Small intestine (tissue), 7 donors: Measurements from ENCODE around the gene SCN10A. TPM values are rescaled to one million over a fixed set of nuclear protein-coding genes. Genes with fewer than 3 reads are reported as not detected.
A peak's percentile ranks its signal among the peaks of the same experiment; 100 is the strongest.

Experiments used
- DNase-seq, 2 donors: peaks; one replicate each; pipeline versions ENCODE4 v3.0.0 to v3.0.0-alpha.2; 2013
- FAIRE-seq: peaks from 2 replicates; lab custom pipeline; 2012; peaks lifted over from hg19 to GRCh38; lab: Jason Lieb, UNC
- H3K27ac ChIP-seq, 3 donors: one replicate each; pipeline ENCODE4 v1.5.1; 2013; ENCODE audit warnings: low read length in 2 of 3, mild to moderate bottlenecking in 2 of 3, control low read depth in 1 of 3, inconsistent platforms in 1 of 3, low read depth in 1 of 3, moderate library complexity in 1 of 3
- H3K27me3 ChIP-seq, 3 donors: one replicate each; pipeline ENCODE4 v1.6.1; 2013; ENCODE audit warnings: low read length in 3 of 3, inconsistent platforms in 1 of 3; ENCODE audit not compliant: control insufficient read depth in 3 of 3, insufficient read depth in 3 of 3
- H3K36me3 ChIP-seq, 3 donors: one replicate each; pipeline ENCODE4 v1.6.1; 2013; ENCODE audit warnings: low read length in 3 of 3, inconsistent platforms in 1 of 3, low read depth in 1 of 3, mild to moderate bottlenecking in 1 of 3, moderate library complexity in 1 of 3; ENCODE audit not compliant: control insufficient read depth in 3 of 3, insufficient read depth in 2 of 3
- H3K4me1 ChIP-seq, 3 donors: one replicate each; pipeline ENCODE4 v1.6.1; 2013; ENCODE audit warnings: low read length in 2 of 3, inconsistent platforms in 1 of 3, low read depth in 1 of 3, mild to moderate bottlenecking in 1 of 3, moderate library complexity in 1 of 3; ENCODE audit not compliant: control insufficient read depth in 3 of 3, insufficient read depth in 2 of 3
- H3K4me3 ChIP-seq, 3 donors: one replicate each; pipeline ENCODE4 v1.5.1; 2013; ENCODE audit warnings: low read length in 3 of 3, control low read depth in 1 of 3, inconsistent platforms in 1 of 3, low read depth in 1 of 3, mild to moderate bottlenecking in 1 of 3, moderate library complexity in 1 of 3
- H3K9me3 ChIP-seq, 2 donors: one replicate each; pipeline ENCODE4 v1.6.1; 2013; ENCODE audit warnings: low read depth in 1 of 2, low read length in 1 of 2; ENCODE audit not compliant: control insufficient read depth in 2 of 2, insufficient read depth in 1 of 2
- WGBS, 3 donors: extraction: QIAGEN DNeasy Blood & Tissue Kit; methylation state at CpG; one replicate each; pipeline ENCODE4 v1.1.7; 2013; 5-methylcytosine and 5-hydroxymethylcytosine counted together
- polyA plus RNA-seq, 4 donors: library from polyadenylated mRNA; stranded (reverse) in 3 of 4; unstranded in 1 of 4; fragments of 200-250 nt in 3 of 4; fragments of 120-200 nt in 1 of 4; gene quantifications; one replicate each; pipeline versions ENCODE4 v1.2.1 to v1.2.3, GENCODE V29; 2013
- donor health status: healthy with polysubstance abuse.
- donor health status: control.
- donor health status: control.
- donor health status: Bipolar disorder and iron deficiency.
- donor health status: healthy.

Gene SCN10A
- polyA plus RNA-seq, 4 donors: not detected

DNA sequence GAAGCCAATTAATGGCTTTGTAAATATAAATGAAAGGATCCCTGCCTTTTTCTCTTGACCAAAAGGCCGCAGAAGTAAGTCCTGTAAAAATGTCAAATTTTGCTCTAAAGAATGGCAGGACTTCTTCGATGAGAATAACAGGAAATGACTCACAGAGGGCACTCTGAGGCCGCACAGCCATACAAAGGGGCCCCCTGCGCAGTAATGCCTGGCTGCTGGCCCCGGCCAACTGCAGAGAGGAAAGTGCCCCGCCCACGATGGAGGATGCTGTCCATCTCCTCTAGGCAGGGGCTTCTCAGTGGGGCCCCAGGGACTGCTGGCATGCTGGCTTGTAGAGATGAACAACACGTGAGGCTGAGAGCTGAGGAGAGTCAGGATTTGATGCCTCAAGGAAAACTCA is 18.1 kb upstream of the SCN10A start:
- FAIRE-seq (no peak), DNase-seq (peak in 1 of 2 donors; percentile 8)
- H3K27ac ChIP-seq: no peak overlapping the region
- 11 to 23% (median 16%) methylated on average over 8 of the region's 8 CpGs for WGBS, 3 donors
- H3K4me1 ChIP-seq: no peaks in the 10 kb centered on the region
- H3K9me3 ChIP-seq: no peaks in the 10 kb centered on the region
- H3K36me3 ChIP-seq: no peaks in the 10 kb centered on the region
- no peak overlapping the region for H3K4me3 ChIP-seq
- H3K27me3 ChIP-seq: no peaks in the 10 kb centered on the region

- H3K27me3 ChIP-seq: no peaks in the 10 kb centered on the region
- no peak for DNase-seq
- H3K27ac ChIP-seq: no peak overlapping the region
- WGBS, 3 donors: 38 to 53% (median 50%) methylated on average over 6 of the region's 6 CpGs
- FAIRE-seq: no peak
- no peaks in the 10 kb centered on the region for H3K36me3 ChIP-seq
- H3K4me1 ChIP-seq: no peaks in the 10 kb centered on the region
- H3K4me3 ChIP-seq: no peak overlapping the region
- no peaks in the 10 kb centered on the region for H3K9me3 ChIP-seq
Observed at GRCh38 chr3:38829404-38829803, 13.4 kb upstream of the SCN10A start.

- no peaks in the 10 kb centered on the region for H3K36me3 ChIP-seq
- no peaks in the 10 kb centered on the region for H3K4me1 ChIP-seq
- H3K27me3 ChIP-seq: no peaks in the 10 kb centered on the region
- DNase-seq (no peak), FAIRE-seq (no peak)
- H3K9me3 ChIP-seq: no peaks in the 10 kb centered on the region
- H3K27ac ChIP-seq: no peak overlapping the region
- 89 to 93% (median 89%) methylated on average over 4 of the region's 4 CpGs for WGBS, 3 donors
- no peak overlapping the region for H3K4me3 ChIP-seq
Observed at GRCh38 chr3:38828681-38829080, 12.7 kb upstream of the SCN10A start.

GRCh38 chr3:38827791-38828190 is 11.8 kb upstream of the SCN10A start:
- DNase-seq (no peak), FAIRE-seq (no peak)
- Histone ChIP-seq H3K4me3 (no peak overlapping the region), H3K36me3 (no peaks in the 10 kb centered on the region), H3K4me1 (no peaks in the 10 kb centered on the region), H3K27me3 (no peaks in the 10 kb centered on the region), H3K9me3 (no peaks in the 10 kb centered on the region), H3K27ac (no peak overlapping the region)

DNA sequence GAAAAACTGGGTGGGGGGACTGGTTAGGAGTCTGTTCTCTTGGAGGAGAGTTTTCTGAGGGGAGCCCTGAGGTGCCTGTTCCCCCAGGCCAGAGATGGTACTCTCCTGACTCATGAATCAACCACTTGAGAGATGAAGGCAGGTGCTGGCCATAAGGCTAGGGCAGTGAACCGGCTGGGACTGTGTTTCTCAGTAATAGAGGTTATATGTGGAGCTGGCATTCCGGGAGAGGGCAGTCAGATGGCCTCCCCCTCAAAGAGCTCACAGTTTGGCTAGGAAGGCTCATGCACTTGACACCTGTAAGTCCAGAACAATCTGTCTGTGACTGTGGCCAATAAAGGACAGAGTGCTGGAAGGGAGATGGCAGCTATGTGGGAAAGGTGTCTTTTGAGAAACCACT is 10.0 kb upstream of the SCN10A start:
- DNase-seq (no peak), FAIRE-seq (no peak)
- 64 to 74% (median 69%) methylated on average over 2 of the region's 2 CpGs for WGBS, 3 donors
- H3K4me1 ChIP-seq: no peaks in the 10 kb centered on the region
- H3K27me3 ChIP-seq: no peaks in the 10 kb centered on the region
- no peak overlapping the region for H3K27ac ChIP-seq
- H3K4me3 ChIP-seq: no peak overlapping the region
- H3K9me3 ChIP-seq: no peaks in the 10 kb centered on the region
- H3K36me3 ChIP-seq: no peaks in the 10 kb centered on the region

DNA sequence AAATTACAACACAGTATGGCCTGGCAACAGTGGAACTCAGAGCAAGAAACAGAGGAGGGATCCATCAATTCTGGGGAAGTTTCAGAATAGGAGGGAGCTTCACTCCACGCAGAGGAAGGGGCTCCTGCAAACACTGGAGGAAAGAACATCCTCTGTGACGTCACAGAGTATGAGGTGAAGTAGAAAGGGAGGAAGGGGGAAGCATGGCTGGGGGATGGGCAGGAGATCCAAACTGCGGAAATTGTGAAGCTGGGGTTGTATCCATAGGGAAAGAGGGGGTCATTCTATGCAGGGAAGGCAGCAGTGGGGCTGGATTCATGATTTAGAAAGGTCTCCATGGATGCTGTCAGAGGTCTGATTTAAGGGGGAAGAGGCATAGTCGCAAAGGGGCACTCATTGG is 8.3 kb upstream of the SCN10A start:
- Histone ChIP-seq H3K4me1 (no peaks in the 10 kb centered on the region), H3K9me3 (no peaks in the 10 kb centered on the region), H3K27ac (no peak overlapping the region), H3K36me3 (no peaks in the 10 kb centered on the region), H3K27me3 (no peaks in the 10 kb centered on the region), H3K4me3 (no peak overlapping the region)
- 66 to 74% (median 69%) methylated on average over 4 of the region's 4 CpGs for WGBS, 3 donors
- FAIRE-seq (no peak), DNase-seq (no peak)

- WGBS, 3 donors: 57 to 64% (median 62%) methylated on average over 8 of the region's 8 CpGs
- no peak overlapping the region for H3K27ac ChIP-seq
- DNase-seq (no peak), FAIRE-seq (no peak)
- no peaks in the 10 kb centered on the region for H3K4me1 ChIP-seq
- no peaks in the 10 kb centered on the region for H3K27me3 ChIP-seq
- H3K4me3 ChIP-seq: no peak overlapping the region
- no peaks in the 10 kb centered on the region for H3K9me3 ChIP-seq
- H3K36me3 ChIP-seq: no peaks in the 10 kb centered on the region
Observed at GRCh38 chr3:38823722-38824121, 7.7 kb upstream of the SCN10A start.

DNA sequence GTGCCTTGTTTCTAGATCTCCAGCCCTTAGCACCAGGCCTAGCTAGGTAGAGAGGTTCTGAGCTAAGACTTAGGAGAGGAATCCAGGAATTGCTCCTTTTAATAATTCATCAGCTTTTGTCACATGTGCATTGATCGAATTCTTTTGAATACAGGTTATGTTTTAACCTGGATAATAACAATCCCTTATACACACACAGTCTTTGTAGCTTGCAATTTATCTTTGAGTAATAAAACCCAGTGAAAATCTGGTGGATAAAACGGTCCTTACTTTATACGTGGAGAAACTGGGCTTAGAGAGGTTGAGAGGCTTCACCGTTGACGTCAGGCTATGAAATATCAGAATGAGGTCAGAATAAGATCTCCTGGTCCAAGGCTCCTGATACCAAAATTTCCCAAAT is 7.2 kb upstream of the SCN10A start:
- Histone ChIP-seq H3K27ac (no peak overlapping the region), H3K27me3 (no peaks in the 10 kb centered on the region), H3K9me3 (no peaks in the 10 kb centered on the region), H3K4me3 (no peak overlapping the region), H3K4me1 (no peaks in the 10 kb centered on the region), H3K36me3 (no peaks in the 10 kb centered on the region)
- FAIRE-seq: no peak
- DNase-seq: no peak
- WGBS, 3 donors: 57 to 71% (median 61%) methylated on average over 5 of the region's 5 CpGs

- Histone ChIP-seq H3K27ac (no peak overlapping the region), H3K36me3 (no peaks in the 10 kb centered on the region), H3K4me1 (no peaks in the 10 kb centered on the region), H3K9me3 (no peaks in the 10 kb centered on the region), H3K27me3 (no peaks in the 10 kb centered on the region), H3K4me3 (no peak overlapping the region)
- WGBS, 3 donors: 60 to 70% (median 68%) methylated on average over 5 of the region's 5 CpGs
- DNase-seq (no peak), FAIRE-seq (no peak)
Observed at GRCh38 chr3:38811822-38812221, 4.2 kb downstream of the SCN10A start.
